ENCODE measurements around the gene SLC1A1.
"Not testable (repeated sequence)": the region's sequence is repeated elsewhere in the genome, so short reads cannot be mapped to it uniquely, and the experiment has no call there.

The SLC1A1 gene

DNA sequence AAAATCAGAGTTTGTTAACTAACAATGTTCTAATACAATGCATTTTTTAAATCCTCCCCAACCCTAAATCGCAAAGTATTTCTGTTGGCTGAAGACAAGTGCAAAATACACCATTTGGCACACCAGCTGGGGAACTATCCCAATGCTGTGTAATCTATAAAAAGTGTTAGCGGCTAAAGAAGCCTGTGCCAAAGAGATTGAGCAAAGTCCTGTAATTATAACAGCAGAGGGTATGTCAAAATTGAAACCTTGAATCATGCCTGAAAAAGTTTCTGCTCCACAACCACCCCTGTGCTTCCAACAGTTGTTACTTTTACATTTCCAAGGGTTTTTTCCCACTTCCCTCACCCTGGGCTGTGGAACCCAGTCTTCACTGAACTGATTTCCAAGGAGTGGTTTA, 88.7 kb downstream of the SLC1A1 start:
- DNase-seq (ENCODE audit: low read depth): no peak

DNA sequence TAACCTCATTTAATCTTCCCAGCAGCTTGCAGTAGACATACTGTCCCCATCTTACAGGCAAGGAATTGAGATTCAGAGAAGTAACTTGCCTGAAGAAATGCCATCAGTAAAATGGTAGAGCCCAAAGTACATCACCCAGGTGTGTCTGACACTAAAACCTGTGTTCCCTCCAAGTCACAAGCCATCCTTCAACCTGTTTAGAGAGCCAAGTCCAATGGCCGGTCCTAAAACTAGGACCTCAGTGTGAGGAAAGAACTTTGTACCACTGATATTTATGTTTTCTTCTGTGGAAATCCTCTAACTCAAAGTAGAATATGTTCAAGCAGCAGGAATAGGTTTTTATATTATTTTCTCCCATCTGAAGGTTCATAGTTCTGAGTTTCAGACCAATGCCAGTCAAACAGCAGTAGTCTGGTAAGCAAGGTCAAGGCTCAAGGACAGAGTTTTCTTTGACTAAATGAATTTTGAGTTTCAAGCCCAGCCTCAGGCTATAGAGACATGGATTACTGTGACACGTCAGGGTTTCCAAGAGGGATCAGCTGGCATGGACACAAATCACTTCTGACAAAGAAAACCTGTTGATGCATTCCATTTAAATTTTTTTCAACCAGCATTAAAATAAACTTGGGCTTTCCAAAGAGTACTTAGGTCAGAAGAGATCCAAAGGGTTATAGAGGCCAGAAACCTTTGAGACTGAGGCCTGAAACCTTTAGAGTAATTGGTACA, 90.9 kb downstream of the SLC1A1 start:
- no peak for DNase-seq (ENCODE audit: low read depth)

DNA sequence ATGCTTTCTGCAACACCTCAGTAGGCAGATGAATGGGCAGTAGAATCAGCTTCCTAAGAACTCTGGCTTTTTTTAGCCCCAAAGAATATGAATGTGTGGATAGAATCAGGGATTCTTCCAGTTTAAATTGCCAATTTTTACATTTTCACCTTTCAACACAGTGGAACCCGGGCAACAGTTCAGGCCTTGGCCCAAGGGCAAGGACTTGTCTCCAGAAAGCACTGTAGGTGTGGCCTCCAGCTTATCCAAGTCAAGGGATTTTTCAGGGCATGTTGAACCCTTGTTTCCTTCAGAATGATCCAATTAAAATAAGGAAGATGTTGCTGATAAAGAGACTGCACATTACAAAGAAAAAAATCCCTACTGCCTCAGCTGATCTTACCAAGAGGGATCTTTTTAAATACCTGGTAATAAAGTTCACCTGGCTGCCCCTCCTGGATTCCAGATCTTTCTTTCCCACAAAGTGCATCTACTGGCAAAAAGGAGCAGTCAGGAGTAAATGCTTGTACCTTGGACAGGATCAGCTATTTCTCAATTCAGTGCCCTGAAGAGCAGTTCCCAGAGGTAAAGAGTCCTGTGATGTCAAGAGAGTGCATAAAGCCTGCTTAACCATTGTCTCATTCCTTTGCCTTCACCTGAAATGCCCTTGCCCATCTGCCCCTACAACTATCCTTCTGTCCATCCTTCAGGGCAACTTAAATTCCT, 91.7 kb downstream of the SLC1A1 start:
- DNase-seq (ENCODE audit: low read depth): no peak

DNA sequence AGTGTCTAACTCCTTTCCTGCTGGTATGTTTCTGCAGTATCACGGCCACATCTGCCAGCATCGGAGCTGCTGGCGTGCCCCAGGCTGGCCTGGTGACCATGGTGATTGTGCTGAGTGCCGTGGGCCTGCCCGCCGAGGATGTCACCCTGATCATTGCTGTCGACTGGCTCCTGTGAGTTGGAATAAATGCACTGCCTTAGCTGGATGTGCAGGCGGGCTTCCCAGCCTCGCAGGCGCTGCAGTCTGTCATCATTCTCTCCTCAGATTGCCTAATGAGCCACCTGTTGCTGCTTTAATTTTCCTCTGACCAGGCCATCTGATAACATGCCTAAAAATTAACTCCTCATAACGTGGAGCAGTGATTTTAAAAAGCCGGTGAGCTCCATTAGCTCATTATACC, 92.7 kb downstream of the SLC1A1 start:
- no peak for DNase-seq (ENCODE audit: low read depth)

DNA sequence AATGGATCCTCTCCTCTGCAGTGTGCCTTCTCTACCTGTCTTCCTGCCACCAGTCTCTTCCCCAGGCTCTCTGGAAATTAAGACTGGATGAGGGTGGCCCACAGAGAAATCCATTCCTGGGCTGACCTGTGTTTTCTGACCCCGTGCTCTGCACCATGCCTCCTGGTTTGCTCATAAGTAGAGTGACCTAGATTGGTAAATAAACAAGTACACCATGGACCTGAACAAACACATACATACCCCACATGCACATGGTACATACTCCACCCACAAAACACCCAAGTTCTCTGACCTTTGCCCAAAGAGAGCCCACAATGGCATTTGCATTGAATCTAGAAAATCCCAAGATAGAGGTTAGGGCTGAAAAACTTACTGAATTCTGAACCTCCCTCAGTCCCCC, 94.4 kb downstream of the SLC1A1 start:
- no peak for DNase-seq (ENCODE audit: low read depth)

DNA sequence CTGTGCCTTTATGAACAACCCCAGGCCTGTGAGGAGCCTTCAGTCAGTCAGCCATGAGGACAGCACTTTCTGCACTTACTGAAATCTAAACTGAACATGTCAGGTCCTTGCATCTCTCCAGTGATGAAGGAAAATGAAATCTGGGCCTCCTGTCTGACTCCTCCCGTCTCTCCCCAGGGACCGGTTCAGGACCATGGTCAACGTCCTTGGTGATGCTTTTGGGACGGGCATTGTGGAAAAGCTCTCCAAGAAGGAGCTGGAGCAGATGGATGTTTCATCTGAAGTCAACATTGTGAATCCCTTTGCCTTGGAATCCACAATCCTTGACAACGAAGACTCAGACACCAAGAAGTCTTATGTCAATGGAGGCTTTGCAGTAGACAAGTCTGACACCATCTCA, 94.9 kb downstream of the SLC1A1 start:
- DNase-seq (ENCODE audit: low read depth): no peak

DNA sequence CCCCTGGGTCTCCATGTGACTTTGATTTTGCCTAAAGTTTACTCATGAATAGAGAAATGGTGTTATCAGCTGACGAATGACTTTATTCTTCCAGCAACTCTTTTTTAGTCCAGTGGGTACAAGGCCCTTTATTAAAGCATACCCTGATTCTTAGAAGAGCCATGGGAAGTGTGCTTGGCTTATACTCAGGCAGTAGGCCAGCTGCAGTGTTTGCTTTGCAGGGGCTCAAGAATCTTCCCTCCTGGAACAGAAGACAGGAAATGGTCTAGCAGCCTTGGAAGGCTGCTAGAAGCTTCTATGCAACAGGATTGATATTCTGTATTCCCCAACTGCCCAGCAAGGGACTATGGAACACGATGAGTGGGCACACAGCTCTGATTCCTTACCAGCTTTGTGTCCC, 98.5 kb downstream of the SLC1A1 start:
- no peak for DNase-seq (ENCODE audit: low read depth)

DNA sequence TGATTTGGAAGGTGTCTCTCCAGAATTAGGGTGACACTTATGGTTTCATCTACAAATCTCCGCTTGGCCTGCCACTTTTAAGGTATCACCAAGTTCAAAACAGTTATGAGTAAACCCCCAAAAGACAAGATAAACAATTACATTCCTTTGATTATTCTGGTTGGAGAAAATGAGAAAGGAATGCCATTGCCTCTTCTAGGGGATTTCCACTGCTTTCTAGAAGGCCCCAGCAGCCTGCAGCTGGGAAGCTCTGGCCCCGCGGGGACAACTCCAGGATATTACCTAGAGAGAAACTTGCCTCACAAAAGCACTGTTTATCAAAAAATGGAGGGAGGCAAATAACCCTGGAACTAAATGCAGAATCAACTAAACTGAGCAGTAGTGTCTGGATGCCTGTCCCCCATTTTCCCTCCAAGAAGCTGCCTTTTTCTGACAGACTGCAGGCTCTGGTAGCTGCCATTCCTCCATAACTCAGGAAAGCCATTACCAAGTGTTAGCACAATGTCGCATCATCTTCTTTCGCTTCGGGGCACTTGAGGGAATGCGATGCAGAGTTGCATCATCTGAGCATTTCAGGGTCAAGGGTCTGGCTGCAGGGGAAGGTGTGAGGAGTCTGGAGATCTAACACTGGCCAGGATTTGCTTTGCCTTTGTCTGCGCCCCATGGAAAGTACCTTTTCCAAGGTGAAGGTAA, 100.3 kb downstream of the SLC1A1 start:
- DNase-seq (ENCODE audit: low read depth): no peak

DNA sequence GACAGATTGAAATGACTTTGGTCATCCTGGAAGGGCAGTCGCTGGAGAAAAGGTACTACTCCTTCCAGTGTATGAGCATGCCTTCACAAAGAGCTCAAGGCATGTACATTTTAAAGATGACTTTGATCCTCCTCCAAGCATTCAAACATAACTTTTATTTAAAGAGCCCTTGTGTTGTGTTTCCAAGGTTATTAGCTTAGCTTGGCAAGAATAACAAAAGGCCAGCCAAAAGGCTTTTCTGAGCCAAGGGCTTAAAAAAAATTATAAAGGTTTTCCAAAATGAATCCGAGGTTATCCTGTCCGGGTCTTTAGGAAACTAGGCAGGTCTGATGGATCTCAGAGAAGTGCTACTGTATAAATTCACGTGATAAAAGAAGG, 100.8 kb downstream of the SLC1A1 start:
- no peak for DNase-seq (ENCODE audit: low read depth)

DNA sequence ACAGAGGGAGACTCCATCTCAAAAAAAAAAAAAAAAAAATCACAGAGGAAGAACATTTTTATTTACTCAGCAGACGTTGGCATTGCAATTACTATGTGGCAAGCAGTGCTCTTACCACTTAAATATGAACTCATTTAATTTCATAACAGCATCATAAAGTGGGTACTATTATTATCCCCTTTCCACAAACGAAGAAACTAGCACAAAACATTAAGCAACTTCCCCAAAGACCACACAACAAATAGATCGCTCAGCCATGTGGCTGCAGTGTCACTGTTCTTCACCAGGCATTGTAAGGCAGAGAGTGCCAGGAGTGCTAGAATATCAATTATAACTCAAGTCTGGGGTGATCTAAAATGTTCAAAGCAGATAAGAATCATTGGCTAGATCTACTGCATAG, 102.0 kb downstream of the SLC1A1 start:
- DNase-seq (ENCODE audit: low read depth): no peak

DNA sequence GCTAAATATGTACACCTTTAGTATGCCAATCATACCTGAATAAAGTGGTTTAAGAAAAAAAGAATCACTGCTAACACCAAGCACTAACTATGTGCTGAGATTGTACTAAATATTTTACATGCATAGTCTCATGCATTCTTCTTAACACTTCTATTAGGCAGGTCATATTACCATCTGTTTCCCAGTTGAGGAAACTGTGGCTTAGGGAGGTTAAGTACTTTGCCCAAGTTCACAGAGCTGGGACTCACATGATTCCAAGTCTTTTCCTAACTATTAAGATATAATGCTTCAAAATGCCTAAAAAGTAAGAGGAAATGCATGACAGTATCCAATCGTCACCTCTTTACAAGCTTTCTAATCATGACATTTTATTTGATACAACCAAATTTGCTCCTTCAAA, 102.6 kb downstream of the SLC1A1 start:
- no peak for DNase-seq (ENCODE audit: low read depth)

DNA sequence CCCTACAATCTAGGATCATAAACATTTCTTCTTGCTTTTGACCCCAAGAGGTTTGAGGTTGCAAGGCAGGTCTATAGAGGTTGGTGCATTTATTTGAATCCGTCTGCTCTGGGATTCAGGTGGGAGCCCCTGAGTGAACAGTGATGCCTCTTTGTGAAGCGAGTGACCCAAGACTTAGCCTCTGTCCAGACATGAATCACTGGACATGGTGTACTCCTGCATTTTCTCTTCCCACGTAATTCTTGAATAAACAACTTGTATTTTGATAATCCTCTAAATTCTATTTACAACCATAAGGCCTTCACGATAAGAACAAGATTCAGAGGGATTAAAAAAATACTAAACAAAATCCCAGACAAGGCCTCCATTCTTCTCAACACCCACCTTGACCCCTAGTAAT, 104.3 kb downstream of the SLC1A1 start:
- no peak for DNase-seq (ENCODE audit: low read depth)

DNA sequence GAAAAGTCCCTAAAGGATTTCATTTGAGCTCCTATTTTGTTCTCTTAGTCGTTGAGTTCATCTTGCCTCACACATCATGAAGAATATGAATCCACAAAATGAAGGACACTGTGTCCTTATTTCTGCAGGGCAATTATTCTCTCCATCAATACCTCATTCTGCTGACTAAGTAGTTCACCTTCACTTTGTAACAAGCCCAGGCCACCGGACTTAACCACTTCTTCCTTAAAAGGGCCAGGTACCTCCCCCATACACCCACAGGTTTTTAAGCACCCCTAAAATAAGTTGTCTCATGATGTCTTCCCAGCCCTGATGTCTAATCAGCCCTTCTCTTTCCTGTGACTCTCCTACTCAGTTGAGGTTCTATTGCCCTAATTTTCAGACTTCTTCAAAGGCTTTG, 104.7 kb downstream of the SLC1A1 start:
- no peak for DNase-seq (ENCODE audit: low read depth)

DNA sequence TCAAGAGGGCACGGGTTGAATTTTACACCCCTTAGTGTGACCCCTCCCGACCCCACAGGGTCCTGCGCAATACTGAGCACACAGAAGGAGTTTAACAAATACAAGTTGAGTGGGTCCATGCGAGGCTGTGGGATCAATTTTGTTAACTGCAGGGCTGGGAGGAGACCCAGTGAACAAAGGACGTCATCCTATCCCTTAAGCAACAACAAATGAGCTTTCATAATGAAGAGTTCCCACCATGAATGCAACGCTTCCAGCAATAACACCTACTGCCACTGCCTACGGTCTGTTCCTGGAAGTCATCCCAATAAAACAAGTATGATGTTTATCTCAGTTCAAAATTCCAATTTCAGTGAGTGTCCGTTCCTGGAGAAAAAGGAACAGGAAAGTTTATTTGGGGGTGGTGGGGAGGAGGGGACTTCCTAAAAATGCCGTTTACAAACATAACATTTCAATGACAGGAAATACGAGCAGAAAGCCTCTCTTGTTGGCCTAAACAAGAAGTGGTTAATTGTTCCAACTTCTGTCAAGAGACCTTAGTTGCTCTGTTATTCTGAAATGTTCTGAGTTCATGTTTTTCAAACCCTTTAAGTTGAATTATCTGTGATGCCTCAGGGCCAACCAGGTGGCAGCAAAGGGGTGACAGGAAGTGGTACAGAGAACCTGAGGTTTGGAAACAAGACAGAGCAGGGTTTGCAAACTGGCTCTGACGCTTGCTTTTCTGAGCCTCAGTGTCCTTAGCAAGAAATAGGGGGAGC, 106.1 kb downstream of the SLC1A1 start:
- no peak for DNase-seq (ENCODE audit: low read depth)

DNA sequence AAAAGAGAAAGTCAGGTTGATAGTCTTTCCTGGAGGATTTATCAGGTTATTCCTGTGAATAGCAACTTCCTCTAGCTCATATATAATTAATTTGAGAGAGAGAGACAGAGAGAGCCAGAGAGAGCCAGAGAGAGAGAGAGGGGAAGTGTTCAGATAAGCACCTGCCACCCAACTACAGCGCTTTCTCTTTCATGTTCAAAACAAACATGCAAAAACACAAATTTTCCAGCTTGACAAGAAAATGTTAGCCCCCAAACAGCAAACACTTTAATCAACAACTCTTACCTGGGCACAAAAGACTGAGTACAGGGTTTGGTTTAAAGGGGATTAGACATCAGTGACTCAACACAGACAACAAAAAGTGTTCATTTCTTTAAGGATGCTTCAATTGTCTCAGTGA, 110.1 kb downstream of the SLC1A1 start:
- no peak for DNase-seq (ENCODE audit: low read depth)

DNA sequence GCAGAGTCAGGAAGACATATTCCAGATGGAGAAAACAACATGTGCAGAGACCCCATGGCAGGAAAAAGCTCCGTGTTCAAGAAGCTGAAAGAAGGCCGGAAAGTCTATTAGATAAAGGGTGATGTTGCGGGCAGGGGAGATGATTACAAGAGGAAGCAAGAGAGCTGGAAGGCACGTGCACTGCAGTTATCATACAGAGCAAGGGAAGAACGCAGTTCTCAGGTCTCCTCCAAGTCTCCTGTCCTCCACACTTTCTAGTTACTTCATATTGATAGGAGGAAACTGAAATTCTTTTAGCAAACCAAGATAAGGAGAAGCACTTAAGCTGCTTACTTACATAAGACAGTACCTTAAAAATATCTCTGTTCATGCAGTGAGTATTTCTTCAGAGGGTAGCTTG, 113.6 kb downstream of the SLC1A1 start:
- no peak for DNase-seq (ENCODE audit: low read depth)

DNA sequence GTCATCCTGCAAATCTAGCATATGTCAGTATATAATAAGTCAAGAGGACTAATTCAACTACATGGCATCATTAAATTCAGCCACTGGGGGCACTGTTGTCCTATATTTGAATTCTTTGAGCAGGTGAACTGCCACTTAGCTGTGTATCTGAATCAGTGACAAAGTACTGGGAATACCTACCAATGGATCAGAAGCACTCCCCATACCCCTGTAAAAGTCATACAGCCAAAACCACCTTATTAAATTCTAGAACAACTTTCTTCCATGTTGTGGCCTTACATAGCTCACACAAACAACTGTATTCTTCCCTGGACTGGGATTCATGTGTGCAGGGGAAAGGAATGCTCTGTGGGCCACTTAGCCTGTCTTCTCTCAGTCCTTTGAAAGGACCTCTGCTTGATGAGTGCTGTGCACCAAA, 114.4 kb downstream of the SLC1A1 start:
- DNase-seq (ENCODE audit: low read depth): peak; percentile 31

DNA sequence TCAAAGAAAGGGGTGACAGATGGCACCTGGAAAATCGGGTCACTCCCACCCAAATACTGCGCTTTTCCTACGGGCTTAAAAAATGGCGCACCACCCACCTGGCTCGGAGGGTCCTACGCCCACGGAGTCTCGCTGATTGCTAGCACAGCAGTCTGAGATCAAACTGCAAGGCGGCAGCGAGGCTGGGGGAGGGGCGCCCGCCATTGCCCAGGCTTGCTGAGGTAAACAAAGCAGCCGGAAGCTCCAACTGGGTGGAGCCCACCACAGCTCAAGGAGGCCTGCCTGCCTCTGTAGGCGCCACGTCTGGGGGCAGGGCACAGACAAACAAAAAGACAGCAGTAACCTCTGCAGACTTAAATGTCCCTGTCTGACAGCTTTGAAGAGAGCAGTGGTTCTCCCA, 115.8 kb downstream of the SLC1A1 start:
- not testable (repeated sequence) for DNase-seq (ENCODE audit: low read depth)

DNA sequence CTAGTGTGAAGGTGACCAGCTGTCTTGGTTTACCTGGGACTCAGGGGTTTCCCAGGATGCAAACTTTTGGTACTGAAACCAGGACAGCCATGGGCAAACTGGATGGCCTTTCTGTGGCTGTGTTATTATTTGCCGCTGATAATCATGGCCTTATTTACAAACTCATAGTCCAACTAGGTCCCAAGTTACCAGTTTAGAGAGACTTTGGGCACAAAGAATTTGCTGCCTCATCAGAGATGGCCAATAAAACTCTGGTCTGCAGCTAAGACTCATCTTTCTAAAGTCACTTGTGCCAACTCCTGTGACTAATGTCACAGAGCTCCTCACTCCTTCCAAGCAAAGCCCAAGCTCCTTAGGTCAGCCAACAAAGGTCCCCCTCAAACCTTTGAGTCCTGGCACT, 124.4 kb downstream of the SLC1A1 start:
- no peak for DNase-seq (ENCODE audit: low read depth)

DNA sequence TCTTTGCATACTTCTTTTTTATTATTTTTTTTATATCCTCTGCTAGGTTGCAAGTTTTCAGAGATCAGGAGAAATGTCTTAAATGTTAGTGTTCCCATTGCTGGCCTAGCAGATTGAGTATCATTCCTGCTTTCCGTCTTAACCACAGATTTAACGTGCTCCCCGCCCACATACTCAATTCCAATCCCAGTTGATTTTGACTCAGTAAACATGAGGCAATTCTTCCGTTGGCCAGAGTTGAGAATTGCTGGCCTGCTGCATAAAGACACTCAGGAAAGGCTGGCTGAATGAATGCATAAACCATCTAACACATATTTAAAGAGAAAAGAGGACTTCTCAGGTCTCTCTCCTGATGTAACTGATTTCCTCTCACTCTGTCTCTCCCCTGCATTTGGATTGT, 125.0 kb downstream of the SLC1A1 start:
- DNase-seq (ENCODE audit: low read depth): peak; percentile 29

DNA sequence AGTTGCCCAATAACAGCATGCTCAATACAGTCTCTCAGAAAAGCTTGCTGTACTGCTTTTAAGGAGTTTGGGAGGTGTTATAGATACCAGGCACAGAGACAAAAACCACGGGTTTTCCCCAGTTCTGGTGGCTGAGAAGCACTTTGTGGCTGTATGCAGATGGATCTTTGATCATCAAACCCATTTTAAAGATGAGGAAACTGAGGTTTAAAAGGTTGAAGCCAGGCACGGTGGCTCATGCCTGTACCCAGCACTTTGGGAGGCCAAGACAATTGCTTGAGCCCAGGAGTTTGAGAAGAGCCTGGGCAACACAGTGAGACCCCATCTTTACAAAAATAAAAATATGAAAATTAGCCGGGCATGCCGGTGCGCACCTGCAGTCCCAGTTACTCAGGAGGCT, 125.5 kb downstream of the SLC1A1 start:
- no peak for DNase-seq (ENCODE audit: low read depth)

DNA sequence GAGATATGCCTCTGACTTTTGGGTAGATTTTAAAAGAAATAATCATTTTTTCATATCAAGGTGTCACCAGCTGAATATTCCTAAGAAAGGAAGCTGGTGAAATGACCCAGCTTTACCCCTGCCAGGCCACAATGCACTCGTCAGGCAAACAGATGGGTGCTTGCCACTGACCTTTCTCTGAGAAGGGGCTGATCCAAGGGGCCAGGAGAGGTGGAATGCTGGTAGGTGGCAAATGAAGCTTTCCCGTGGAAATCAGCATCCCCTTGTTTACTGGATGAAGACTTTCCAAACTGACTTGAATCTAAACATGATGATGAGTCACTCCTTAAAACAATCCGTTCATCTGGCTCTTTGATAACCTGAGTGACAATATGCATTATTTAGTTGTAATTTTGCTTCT, 127.5 kb downstream of the SLC1A1 start:
- DNase-seq (ENCODE audit: low read depth): no peak

DNA sequence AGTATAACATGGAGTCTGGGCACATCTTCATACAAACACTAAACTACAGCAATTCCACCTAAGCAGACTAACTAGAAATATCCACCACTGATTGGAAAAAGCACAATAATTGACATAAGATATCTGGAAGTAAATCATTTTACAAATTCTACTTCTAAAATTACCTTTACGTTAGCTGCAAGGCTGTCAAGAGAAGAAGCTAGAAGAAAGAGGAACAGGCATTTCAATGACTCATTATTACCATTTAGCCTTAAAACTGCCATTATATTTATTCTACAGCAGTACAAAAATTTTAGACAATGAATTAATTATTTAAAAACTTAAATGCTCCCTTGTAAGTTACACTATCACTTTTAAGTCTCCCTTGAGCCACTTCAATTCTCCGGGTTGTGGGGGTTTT, 128.4 kb downstream of the SLC1A1 start:
- no peak for DNase-seq (ENCODE audit: low read depth)
